OCI-LY3 (cell line): ENCODE data around the gene MAD1L1.

Experiments used
- H2AFZ ChIP-seq: fragments of 200-600, 300-600 bp; shearing (Covaris generic); 2 replicates; pipeline ENCODE4 v1.6.0; 2014; ENCODE audit warnings: antibody characterized with exemption, low read depth, low read length
- H3K27ac ChIP-seq: fragments of 200-600, 300-600 bp; sonication (generic); 2 replicates; pipeline ENCODE4 v1.5.1; 2014; ENCODE audit warnings: mild to moderate bottlenecking, low read length, moderate library complexity, mixed read lengths
- H3K27me3 ChIP-seq: fragments of 200-600, 300-600 bp; sonication (generic); 2 replicates; pipeline ENCODE4 v1.6.1; 2014; ENCODE audit warnings: low read depth, low read length, mixed read lengths
- H3K36me3 ChIP-seq: fragments of 200-600, 300-600 bp; sonication (generic); replicated peaks from 2 replicates; pipeline ENCODE3; 2014; ENCODE audit warnings: low read depth, low read length, mixed read lengths
- H3K4me1 ChIP-seq: fragments of 300-600, 200-600 bp; sonication (generic); 2 replicates; pipeline ENCODE4 v1.6.1; 2014; ENCODE audit warnings: low read length, mixed read lengths
- H3K4me2 ChIP-seq: fragments of 200-600, 300-600 bp; sonication (generic); 2 replicates; pipeline ENCODE4 v1.6.1; 2014; ENCODE audit warnings: low read length, mixed read lengths
- H3K4me3 ChIP-seq: fragments of 300-600, 200-600 bp; sonication (generic); 2 replicates; pipeline ENCODE4 v1.5.1; 2014; ENCODE audit warnings: antibody characterized with exemption, mild to moderate bottlenecking, low read length, moderate library complexity
- H3K79me2 ChIP-seq: fragments of 300-600, 200-600 bp; shearing (Covaris generic); 2 replicates; pipeline ENCODE4 v1.6.1; 2014; ENCODE audit warnings: mild to moderate bottlenecking, low read length, mixed read lengths
- H3K9ac ChIP-seq: fragments of 300-600, 200-600 bp; shearing (Covaris generic); 2 replicates; pipeline ENCODE4 v1.6.0; 2014; ENCODE audit warnings: mild to moderate bottlenecking, low read length, moderate library complexity
- H3K9me3 ChIP-seq: fragments of 200-600, 300-600 bp; shearing (Covaris generic); 2 replicates; pipeline ENCODE4 v1.6.1; 2014; ENCODE audit warnings: low read length, mixed read lengths; ENCODE audit not compliant: insufficient read depth
- H4K20me1 ChIP-seq: fragments of 200-600, 300-600 bp; sonication (generic); 2 replicates; pipeline ENCODE4 v1.6.1; 2016; ENCODE audit warnings: low read length, mixed read lengths; ENCODE audit not compliant: insufficient read depth
- CTCF ChIP-seq: fragments of 200-600, 300-600 bp; sonication (generic); IDR thresholded peaks from 2 replicates; pipeline ENCODE4 v1.5.1; 2014; ENCODE audit warnings: antibody characterized with exemption, low read length, low read depth
- EZH2phosphoT487 ChIP-seq: fragments of 200-600 bp; shearing (Covaris generic); IDR thresholded peaks from 2 replicates; pipeline ENCODE4 v1.6.1; 2018; ENCODE audit warnings: antibody characterized with exemption, mixed run types, low read depth

MAD1L1 gene

GRCh38 chr7:1934756-1935155, 298.0 kb downstream of the MAD1L1 start:
- no peaks in the 10 kb centered on the region for H3K9me3 ChIP-seq
- H3K4me1 ChIP-seq: no peaks in the 10 kb centered on the region
- no peaks in the 10 kb centered on the region for H4K20me1 ChIP-seq
- H3K79me2 ChIP-seq: no peaks in the 10 kb centered on the region
- no peaks in the 10 kb centered on the region for H3K36me3 ChIP-seq
- H3K4me3 ChIP-seq: no peak overlapping the region
- TF ChIP-seq EZH2phosphoT487: no peak
- TF ChIP-seq CTCF: no peak
- no peak overlapping the region for H3K9ac ChIP-seq
- no peak overlapping the region for H3K4me2 ChIP-seq
- no peak overlapping the region for H3K27ac ChIP-seq
- H3K27me3 ChIP-seq: no peaks in the 10 kb centered on the region
- H2AFZ ChIP-seq: no peak overlapping the region

GRCh38 chr7:1934017-1934416, 298.7 kb downstream of the MAD1L1 start:
- no peaks in the 10 kb centered on the region for H3K36me3 ChIP-seq
- no peak overlapping the region for H3K9ac ChIP-seq
- no peaks in the 10 kb centered on the region for H4K20me1 ChIP-seq
- H3K4me1 ChIP-seq: no peaks in the 10 kb centered on the region
- no peaks in the 10 kb centered on the region for H3K9me3 ChIP-seq
- TF ChIP-seq EZH2phosphoT487: no peak
- no peak for TF ChIP-seq CTCF
- no peak overlapping the region for H3K4me2 ChIP-seq
- H2AFZ ChIP-seq: no peak overlapping the region
- no peaks in the 10 kb centered on the region for H3K79me2 ChIP-seq
- no peaks in the 10 kb centered on the region for H3K27me3 ChIP-seq
- no peak overlapping the region for H3K4me3 ChIP-seq
- no peak overlapping the region for H3K27ac ChIP-seq

GRCh38 chr7:1933066-1933750, 299.5 kb downstream of the MAD1L1 start:
- H3K4me2 ChIP-seq: no peak overlapping the region
- H4K20me1 ChIP-seq: no peaks in the 10 kb centered on the region
- H3K79me2 ChIP-seq: no peaks in the 10 kb centered on the region
- TF ChIP-seq CTCF (no peak), EZH2phosphoT487 (no peak)
- no peak overlapping the region for H3K27ac ChIP-seq
- no peaks in the 10 kb centered on the region for H3K27me3 ChIP-seq
- no peak overlapping the region for H2AFZ ChIP-seq
- no peaks in the 10 kb centered on the region for H3K36me3 ChIP-seq
- H3K4me1 ChIP-seq: no peaks in the 10 kb centered on the region
- H3K9me3 ChIP-seq: no peaks in the 10 kb centered on the region
- H3K9ac ChIP-seq: no peak overlapping the region
- no peak overlapping the region for H3K4me3 ChIP-seq

- Histone ChIP-seq H3K27ac (no peak overlapping the region), H3K9me3 (no peaks in the 10 kb centered on the region), H4K20me1 (no peaks in the 10 kb centered on the region)
These were observed 300.8 kb downstream of the MAD1L1 start for GRCh38 chr7:1931951-1932270.

More at GRCh38 chr7:1931951-1932270, 300.8 kb downstream of the MAD1L1 start:
- Histone ChIP-seq H3K36me3 (no peaks in the 10 kb centered on the region), H2AFZ (no peak overlapping the region), H3K27me3 (no peaks in the 10 kb centered on the region), H3K79me2 (no peaks in the 10 kb centered on the region), H3K4me3 (no peak overlapping the region), H3K4me2 (no peak overlapping the region), H3K4me1 (no peaks in the 10 kb centered on the region), H3K9ac (no peak overlapping the region)
- TF ChIP-seq EZH2phosphoT487: no peak
- no peak for TF ChIP-seq CTCF
